Glutamatergic neuron (in vitro differentiated cells): Measurements from ENCODE around the gene ARL5C. TPM values are rescaled to one million over a fixed set of nuclear protein-coding genes. Genes with fewer than 3 reads are reported as not detected.
A peak's percentile ranks its signal among the peaks of the same experiment; 100 is the strongest.

ENCODE experiments used
- DNase-seq: peaks from one replicate; pipeline ENCODE4 v3.0.0; 2022
- H3K27ac Mint-ChIP-seq: one replicate; pipeline ENCODE4 v1.8.0; 2020; ENCODE audit warnings: mild to moderate bottlenecking, mixed read lengths, inconsistent platforms; ENCODE audit not compliant: unreplicated experiment
- H3K27me3 Mint-ChIP-seq: one replicate; pipeline ENCODE4 v1.8.0; 2020; ENCODE audit warnings: mild to moderate bottlenecking, moderate library complexity, mixed read lengths, inconsistent platforms; ENCODE audit not compliant: unreplicated experiment
- H3K36me3 Mint-ChIP-seq: one replicate; pipeline ENCODE4 v1.8.0; 2020; ENCODE audit warnings: mild to moderate bottlenecking, mixed read lengths, inconsistent platforms; ENCODE audit not compliant: unreplicated experiment
- H3K4me1 Mint-ChIP-seq: one replicate; pipeline ENCODE4 v1.8.0; 2020; ENCODE audit warnings: mild to moderate bottlenecking, low read depth, mixed read lengths, inconsistent platforms; ENCODE audit not compliant: unreplicated experiment
- H3K4me3 Mint-ChIP-seq: one replicate; pipeline ENCODE4 v1.8.0; 2020; ENCODE audit warnings: mild to moderate bottlenecking, mixed read lengths, inconsistent platforms; ENCODE audit not compliant: unreplicated experiment
- H3K9me3 Mint-ChIP-seq: one replicate; pipeline ENCODE4 v1.8.0; 2020; ENCODE audit warnings: mild to moderate bottlenecking, moderate library complexity, mixed read lengths, inconsistent platforms; ENCODE audit not compliant: unreplicated experiment
- total RNA-seq: library from RNA; stranded (reverse); fragmentation: NEBNext Ultra II Directional; extraction: Animal tissue kit (Norgen Biotek cat#: 25700); gene quantifications from one replicate; pipeline ENCODE4 v1.2.1, GENCODE V29; 2021; ENCODE audit not compliant: unreplicated experiment
- TF ChIP-seq, protein P1 (sequence below): fragments of 200-600 bp; sonication (generic); IDR thresholded peaks from one replicate; pipeline ENCODE4 v1.5.0; 2021; ENCODE audit not compliant: partially characterized antibody, unreplicated experiment

ARL5C gene
- total RNA-seq, 1 donor from 2014 or later = not detected

DNA sequence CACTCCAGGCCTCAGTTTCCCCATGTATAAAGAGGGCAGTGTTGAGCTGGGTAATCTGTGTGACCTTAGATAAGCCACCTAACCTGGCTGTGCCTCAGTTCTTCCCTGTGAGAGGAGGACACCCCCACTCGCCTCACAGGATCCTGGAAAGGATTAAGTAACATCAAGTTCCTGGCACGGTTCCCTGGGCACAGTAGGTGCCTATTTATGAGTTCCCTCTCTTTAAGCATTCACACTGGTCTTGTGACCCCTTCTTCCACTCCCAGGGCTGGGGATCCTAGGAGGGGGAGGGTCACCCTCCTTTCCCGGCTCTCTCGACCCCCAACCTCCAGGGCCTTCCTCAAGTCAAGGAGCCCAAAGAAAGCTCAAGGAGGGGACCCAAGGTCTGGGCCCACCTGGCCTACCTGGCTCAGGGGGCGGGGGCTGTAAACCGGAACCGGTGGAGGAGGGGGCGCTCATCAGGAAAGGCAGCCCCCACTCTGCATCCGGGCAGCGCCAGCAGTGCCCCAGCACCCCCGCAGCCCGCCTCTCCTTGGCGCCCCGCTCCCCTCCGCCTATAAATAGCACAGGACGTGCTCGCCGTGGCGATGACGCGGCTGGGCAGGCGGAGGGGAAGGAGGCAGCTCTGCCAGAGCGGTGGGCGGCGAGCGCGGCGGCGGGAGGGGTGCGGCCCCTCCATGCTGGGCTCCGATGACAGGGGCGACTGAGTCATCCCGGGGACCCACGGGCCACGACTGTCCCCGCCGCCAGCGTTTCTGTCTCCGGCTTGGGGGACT is 43.5 kb upstream of the ARL5C start:
- Mint-ChIP-seq H3K9me3 (peaks cover 2% of the 10 kb centered on the region), H3K4me3 (peak overlapping the region; percentile 59)

GRCh38 chr17:39208893-39209292 is 42.9 kb upstream of the ARL5C start:
- Mint-ChIP-seq H3K4me3 (peak overlapping the region; percentile 59), H3K27me3 (peaks cover 8% of the 10 kb centered on the region), H3K27ac (peak overlapping the region; percentile 43), H3K9me3 (peaks cover 2% of the 10 kb centered on the region), H3K36me3 (no peaks in the 10 kb centered on the region), H3K4me1 (peaks cover 11% of the 10 kb centered on the region)
- TF ChIP-seq, protein P1, sequence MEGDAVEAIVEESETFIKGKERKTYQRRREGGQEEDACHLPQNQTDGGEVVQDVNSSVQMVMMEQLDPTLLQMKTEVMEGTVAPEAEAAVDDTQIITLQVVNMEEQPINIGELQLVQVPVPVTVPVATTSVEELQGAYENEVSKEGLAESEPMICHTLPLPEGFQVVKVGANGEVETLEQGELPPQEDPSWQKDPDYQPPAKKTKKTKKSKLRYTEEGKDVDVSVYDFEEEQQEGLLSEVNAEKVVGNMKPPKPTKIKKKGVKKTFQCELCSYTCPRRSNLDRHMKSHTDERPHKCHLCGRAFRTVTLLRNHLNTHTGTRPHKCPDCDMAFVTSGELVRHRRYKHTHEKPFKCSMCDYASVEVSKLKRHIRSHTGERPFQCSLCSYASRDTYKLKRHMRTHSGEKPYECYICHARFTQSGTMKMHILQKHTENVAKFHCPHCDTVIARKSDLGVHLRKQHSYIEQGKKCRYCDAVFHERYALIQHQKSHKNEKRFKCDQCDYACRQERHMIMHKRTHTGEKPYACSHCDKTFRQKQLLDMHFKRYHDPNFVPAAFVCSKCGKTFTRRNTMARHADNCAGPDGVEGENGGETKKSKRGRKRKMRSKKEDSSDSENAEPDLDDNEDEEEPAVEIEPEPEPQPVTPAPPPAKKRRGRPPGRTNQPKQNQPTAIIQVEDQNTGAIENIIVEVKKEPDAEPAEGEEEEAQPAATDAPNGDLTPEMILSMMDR = no peak
- peak; percentile 79 for DNase-seq

More for the DNA sequence above, 43.5 kb upstream of the ARL5C start:
- Mint-ChIP-seq H3K4me1 (peaks cover 11% of the 10 kb centered on the region), H3K27me3 (peaks cover 5% of the 10 kb centered on the region), H3K27ac (no peak overlapping the region), H3K36me3 (no peaks in the 10 kb centered on the region)
- DNase-seq = peak; percentile 63
- TF ChIP-seq, protein P1 = no peak

DNA sequence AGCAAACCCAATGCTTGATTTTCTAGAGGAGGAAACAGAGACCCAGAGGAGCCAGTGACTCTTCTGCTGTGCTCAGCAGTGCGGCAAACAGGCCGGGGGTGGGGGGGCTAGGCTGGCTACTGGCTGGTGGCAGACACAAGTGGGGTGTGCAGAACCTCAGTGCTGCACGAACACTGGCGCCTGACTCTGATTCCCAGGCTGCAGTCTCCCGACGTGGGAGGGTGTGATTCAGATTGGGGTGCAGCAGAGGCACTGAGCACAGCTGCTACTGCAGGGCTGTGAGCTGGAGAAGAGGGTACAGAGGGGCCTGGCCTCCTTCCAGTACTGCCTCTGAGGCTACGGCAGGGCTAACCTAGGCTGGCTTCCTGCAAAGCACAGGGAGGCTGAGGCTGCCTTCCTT is 42.2 kb upstream of the ARL5C start:
- no peak overlapping the region for H3K4me3 Mint-ChIP-seq
- peaks cover 2% of the 10 kb centered on the region for H3K9me3 Mint-ChIP-seq
- no peaks in the 10 kb centered on the region for H3K36me3 Mint-ChIP-seq
- no peak for DNase-seq
- H3K27ac Mint-ChIP-seq = no peak overlapping the region
- peaks cover 8% of the 10 kb centered on the region for H3K27me3 Mint-ChIP-seq
- TF ChIP-seq, protein P1 = no peak
- H3K4me1 Mint-ChIP-seq = peaks cover 11% of the 10 kb centered on the region

DNA sequence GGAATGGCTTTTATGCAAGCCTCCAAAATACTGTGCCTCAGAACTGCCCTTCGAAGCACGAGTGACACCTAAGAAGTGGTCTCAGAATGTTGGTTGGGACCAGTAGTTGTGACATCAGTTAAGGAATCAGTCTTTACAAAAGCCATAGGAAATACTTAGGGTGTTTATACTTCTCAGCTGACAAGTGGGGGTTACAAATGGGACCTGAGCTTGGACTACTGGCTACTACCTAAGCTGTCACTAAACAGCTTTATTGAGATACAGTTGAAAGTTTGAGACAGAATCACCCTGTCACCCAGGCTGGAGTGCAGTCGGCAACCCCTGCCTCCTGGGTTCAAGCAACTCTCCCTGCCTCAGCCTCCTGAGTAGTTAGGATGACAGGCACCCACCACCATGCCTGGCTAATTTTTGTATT is 39.2 kb upstream of the ARL5C start:
- H3K27ac Mint-ChIP-seq = no peak overlapping the region
- peaks cover 4% of the 10 kb centered on the region for H3K9me3 Mint-ChIP-seq
- H3K4me3 Mint-ChIP-seq = no peak overlapping the region
- H3K4me1 Mint-ChIP-seq = peaks cover 13% of the 10 kb centered on the region
- H3K27me3 Mint-ChIP-seq = peaks cover 2% of the 10 kb centered on the region
- H3K36me3 Mint-ChIP-seq = no peaks in the 10 kb centered on the region
- TF ChIP-seq, protein P1 = no peak
- DNase-seq = no peak

DNA sequence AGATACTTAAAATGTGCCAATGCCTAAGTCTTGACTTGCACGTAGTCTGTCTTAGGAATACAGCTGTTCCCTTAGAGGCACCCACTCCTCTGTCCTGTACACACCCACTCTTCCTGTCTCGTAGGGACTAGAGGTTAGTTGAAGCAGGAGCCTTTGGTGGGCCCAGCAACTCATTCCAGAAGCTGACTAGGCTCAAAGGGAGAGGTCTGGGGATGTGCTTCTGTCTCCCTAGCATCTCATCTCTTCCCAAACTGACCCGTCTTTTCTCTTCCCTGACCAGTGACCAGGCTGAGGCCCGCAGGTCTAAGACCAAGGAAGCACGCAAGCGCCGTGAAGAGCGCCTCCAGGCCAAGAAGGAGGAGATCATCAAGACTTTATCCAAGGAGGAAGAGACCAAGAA is 38.3 kb upstream of the ARL5C start:
- no peaks in the 10 kb centered on the region for H3K36me3 Mint-ChIP-seq

More for the DNA sequence above, 38.3 kb upstream of the ARL5C start:
- Mint-ChIP-seq H3K4me3 (no peak overlapping the region), H3K9me3 (peaks cover 9% of the 10 kb centered on the region), H3K27me3 (peaks cover 8% of the 10 kb centered on the region), H3K27ac (no peak overlapping the region), H3K4me1 (peaks cover 15% of the 10 kb centered on the region)
- TF ChIP-seq, protein P1 = no peak
- no peak for DNase-seq
